Erythroblast (primary cell): ENCODE measurements around the gene EDA.
A peak's percentile ranks its signal among the peaks of the same experiment; 100 is the strongest.

Experiments used
- DNase-seq, 2 experiments: peaks; one replicate each; lab custom pipeline; 2025; lab: John Stamatoyannopoulos, UW
- GATA1 ChIP-seq: IDR thresholded peaks from 2 replicates; pipeline ENCODE4 v1.6.1; 2011; ENCODE audit warnings: low read depth, mild to moderate bottlenecking, control low read depth, low read length, moderate library complexity
- POLR2A ChIP-seq: IDR thresholded peaks from 2 replicates; pipeline ENCODE4 v1.6.1; 2011; ENCODE audit warnings: mild to moderate bottlenecking, low read length

EDA gene

DNA sequence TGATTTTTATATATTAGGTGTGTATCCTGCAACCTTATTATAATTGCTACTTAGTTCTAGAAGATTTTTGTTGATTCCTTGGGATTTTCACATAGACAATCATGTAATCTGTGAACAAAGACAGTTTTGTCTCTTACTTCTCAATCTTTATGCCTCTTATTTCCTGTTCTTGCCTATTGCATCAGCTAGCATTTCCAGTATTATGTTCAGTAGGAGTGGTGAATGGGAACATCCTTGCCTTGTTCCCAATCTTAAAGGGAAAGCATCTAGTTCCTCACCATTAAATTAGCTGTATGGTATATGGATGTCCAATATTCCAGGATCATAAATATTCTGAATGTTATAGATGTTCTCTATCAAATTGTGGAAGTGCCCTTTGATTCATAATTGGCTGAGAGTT is 392.0 kb downstream of the EDA start:
- no peak for DNase-seq
- no peak for TF ChIP-seq GATA1
- TF ChIP-seq POLR2A, result no peak

DNA sequence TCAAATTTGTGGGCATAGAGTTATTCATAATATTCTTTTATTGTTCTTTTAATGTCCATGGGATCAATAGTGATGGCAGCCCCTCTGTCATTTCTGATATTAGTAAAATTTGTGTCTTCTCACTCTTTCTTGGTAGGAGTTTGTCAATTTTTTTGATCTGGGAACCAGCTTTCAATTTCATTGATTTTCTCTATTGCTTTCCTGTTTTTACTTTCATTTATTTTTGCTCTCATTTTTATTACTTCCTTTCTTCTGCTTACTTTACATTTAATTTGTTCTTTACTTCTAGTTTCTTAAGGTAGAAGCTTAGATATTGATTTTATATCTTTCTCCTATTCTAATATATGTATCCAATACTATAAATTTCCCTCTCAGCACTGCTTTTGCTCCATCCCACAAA is 393.1 kb downstream of the EDA start:
- TF ChIP-seq POLR2A (no peak), GATA1 (no peak)
- DNase-seq, result no peak

DNA sequence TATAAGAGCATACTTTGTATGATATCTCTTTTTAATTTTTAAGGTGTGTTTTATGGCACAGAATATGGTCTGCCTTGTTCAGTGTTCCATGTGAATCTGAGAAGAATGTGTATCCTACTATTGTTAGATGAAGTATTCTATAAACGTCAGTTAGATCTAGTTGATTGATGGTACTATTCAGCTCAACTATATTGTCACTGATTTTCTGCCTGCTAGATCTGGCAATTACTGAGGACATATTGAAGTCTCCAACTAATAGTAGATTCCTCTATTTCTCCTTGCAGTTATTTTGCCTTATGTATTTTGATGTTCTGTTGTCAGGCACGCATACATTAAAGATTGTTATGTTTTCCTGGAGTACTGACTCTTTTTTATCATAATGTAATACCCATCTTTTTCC is 394.1 kb downstream of the EDA start:
- no peak for TF ChIP-seq GATA1
- no peak for DNase-seq

DNA sequence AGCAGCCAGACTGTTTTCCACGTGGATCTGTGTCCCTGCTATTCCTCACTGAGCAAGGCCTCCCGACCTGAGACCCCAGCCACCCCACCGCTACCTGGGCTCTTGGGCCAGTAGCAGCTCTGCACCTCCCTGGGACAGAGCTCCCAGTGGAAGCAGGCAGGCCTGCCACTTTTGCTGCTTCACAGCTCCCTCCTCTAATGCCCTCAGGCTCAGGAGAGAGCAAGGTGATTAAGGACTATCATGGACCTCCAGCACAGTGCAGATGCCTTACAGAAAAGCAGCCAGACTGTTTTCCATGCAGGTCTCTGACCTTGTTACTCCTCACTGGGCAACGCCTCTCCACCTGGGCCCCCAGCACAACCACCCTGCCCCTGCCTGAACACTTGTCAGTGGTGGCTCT is 396.8 kb downstream of the EDA start:
- no peak for TF ChIP-seq GATA1
- no peak for TF ChIP-seq POLR2A
- DNase-seq, result no peak

DNA sequence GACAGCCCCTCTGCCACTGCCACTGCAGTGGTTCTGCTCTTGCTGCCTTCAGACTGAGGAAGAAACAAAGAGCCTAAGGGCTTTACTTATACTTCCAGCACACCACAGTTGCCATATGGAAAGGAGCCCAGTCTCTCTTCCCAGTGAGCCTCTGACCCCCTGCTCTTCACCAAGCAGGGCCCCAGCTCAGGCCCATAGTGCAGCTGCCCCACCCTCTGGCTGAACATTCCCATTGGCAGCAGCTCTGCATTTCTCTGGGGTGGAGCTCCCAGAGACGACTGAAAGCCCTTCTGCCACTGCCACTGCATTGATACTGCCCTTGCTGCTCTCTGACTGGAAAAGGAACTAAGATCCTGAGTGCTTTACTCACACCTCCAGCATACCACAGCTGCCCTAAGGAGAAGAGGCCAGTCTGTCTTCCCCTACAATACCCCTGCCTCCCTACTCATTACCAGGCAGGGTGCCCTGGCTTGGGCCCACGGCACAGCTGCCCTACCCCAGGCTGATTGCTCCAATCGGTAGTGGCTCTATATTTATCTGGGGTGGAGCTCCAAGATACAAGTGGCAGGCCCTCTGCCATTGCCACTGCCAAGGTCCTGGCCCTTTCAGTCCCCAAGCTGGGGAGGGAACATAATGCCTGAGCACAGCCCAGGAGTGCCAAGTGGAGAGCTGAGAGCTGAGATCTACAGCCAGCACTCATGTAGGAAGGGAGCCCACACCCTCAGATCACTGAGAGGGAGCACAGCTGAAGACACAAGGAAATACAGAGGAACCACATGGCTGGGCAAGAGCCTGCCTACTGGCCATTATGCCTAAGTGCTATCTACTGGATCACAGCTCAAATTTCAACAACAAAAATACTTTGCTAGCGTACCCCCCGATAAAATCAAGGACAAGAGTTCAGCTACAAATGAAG is 397.8 kb downstream of the EDA start:
- no peak for TF ChIP-seq GATA1
- no peak for TF ChIP-seq POLR2A
- no peak for DNase-seq

DNA sequence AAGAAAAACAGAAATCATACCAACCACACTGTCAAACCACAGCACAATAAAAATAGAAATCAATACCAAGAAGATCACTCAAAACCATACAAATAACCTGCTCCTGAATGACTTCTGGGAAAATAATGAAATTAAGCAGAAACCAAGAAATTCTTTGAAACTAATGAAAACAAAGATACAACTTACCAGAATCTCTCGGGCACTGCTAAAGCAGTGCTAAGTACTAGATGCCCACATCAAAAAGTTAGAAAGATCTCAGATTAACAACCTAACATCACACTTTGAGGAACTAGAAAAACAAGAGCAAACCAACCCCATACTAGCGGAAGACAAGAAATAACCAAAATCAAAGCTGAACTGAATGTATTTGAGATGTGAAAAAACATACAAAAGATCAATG is 400.6 kb downstream of the EDA start:
- DNase-seq, result no peak
- no peak for TF ChIP-seq POLR2A

DNA sequence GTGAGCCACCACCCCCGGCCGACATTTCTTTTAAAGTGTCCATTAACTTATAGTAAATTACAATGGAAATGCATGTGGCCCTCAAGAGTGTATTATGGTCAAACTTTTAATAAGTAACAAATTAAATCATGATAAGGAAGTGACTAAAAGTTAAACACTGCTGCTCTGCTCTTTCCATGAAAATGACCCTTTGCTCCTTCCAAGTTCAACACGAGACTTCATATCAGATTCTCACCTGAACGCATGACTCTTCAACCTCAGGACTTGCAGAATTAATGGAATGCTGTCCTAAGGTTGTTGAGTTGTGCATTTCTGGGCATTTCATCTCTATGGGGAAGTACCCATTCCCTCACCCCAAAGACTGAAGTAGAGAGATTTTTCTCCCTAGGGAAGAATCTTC is 406.7 kb downstream of the EDA start:
- TF ChIP-seq GATA1, result no peak
- no peak for TF ChIP-seq POLR2A
- no peak for DNase-seq

DNA sequence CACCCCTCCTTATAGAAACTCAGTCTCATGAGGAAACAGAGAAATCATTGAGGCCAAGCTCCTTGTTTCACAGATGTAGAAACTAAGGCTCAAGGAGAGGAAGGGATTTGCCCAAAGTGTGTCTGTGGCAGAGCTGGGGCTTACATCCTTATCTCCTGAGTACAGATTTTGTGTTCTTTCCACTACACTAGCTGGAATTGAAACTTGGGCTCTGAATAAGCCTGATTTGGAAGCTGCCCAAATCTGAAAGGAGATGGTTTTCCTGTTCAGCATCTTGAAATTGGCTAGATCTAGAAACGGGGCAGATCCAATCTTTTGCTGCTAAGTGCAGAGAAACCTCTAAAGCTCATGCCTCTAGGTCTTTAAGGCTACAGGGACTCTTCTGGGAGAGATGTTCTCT is 409.6 kb downstream of the EDA start:
- no peak for DNase-seq

DNA sequence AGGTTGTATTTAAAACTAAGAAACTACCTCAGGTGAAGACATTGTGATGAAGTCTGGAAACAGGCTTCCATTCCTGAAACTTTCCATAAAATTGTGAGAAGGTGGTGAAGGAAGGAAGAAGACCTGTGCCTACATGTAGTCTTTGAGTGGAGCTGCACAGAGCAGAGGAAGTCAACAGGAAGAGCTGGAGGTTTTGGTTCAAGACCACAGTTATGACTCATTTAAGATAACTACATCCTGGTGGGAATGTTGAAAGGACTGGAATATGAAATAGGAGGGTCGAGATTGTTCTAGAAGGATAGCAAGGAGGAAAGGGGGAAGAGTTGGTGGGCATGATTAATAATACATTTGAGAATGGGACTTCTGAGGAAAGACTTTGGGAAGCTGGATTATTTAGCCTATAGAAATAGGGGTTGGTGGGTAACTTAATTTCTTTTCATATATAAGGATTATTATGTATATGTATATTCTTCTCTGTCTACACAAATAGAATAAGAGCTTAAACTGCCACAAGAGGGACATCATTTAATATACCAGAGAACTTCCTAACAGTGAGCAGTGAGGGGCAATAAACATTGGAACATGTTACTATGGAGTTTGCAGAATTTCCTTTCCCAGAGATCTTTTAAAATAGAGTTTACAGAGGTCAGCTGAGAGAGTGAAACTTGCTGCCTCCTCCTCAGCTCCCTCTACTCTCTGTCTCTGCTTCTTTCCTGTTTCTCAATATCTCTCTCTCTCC is 410.4 kb downstream of the EDA start:
- DNase-seq, result no peak
- TF ChIP-seq POLR2A, result no peak
- no peak for TF ChIP-seq GATA1

More for the DNA sequence above, 409.6 kb downstream of the EDA start:
- TF ChIP-seq POLR2A, result no peak
- TF ChIP-seq GATA1, result no peak

DNA sequence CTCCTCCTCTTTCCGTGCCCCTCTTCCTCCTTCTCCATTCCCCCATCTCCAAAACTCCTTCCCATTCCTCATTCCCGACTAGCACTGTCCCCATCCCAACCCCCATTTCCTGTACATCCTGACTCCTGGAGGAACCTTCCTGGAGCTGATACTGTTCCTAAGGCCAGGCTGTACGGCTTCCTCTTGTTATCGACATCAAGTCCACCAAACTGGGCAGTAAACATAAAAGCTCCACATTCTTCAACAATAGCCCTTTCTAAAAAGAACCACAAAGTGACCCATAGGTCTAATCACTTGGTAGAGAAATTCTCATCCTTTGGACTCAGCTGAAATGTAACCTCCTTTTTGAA is 410.9 kb downstream of the EDA start:
- DNase-seq, result no peak
- TF ChIP-seq GATA1 (no peak), POLR2A (no peak)

DNA sequence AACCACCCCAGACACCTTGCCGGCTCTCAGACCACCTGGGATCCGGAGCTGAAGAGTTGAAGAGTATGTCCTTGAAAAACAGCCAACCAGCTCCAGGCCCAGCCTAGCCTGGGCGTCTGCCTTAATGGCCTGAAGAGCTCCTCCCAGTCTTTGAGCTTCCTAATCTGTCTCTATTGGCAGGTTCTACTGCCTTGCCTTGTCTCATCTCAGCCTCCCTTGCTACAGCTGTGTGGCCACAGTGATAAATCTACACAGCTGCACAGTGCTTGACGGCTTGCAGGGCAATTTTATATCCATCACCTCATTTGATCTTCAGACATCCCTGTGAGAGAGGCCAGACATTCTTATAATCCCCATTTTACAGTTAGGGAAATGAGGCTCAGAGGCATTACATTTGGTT is 413.9 kb downstream of the EDA start:
- DNase-seq, result no peak
- TF ChIP-seq POLR2A (no peak), GATA1 (no peak)

DNA sequence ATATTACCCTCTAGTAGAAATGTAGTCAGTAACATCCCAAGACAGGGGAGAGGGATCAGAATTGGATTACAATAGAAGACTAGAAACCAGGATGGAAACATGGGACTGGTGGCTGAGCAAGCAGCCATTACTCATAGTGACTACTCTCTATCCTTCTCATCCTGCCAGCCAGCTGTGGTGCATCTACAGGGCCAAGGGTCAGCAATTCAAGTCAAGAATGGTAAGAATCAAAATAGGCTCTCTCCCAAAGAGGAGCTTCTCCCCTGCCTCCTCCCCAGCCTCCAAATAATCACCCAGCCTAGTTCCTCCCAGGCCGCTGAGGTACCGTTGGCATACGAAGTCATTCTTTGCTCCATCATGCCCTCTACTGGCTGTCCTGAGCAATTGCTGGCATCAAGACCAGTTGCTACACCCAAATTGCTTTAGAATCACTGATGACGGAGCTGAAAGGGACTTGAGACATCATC is 414.4 kb downstream of the EDA start:
- peak; percentile 29 to 56 for DNase-seq
- TF ChIP-seq GATA1, result no peak
- no peak for TF ChIP-seq POLR2A

DNA sequence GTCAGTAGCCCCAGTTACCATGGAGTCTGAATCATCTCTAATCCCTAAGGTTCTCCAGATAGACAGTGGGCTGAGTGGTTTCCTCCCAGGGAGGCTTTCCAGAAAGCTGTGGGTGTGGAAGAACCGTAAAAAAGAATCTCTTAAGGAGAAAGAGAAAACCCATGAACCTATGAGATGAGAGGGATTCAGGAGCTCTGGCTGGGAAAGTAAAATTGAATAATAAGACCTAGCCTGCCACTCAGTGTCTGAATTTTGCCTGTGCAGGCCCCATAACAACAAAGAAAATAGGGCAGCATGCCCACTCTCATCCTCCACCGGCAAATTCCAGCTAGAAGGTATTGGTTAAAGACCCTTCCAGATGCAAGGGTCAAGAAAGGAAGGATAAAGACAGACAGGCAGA is 416.9 kb downstream of the EDA start:
- TF ChIP-seq POLR2A (no peak), GATA1 (no peak)
- DNase-seq, result no peak

DNA sequence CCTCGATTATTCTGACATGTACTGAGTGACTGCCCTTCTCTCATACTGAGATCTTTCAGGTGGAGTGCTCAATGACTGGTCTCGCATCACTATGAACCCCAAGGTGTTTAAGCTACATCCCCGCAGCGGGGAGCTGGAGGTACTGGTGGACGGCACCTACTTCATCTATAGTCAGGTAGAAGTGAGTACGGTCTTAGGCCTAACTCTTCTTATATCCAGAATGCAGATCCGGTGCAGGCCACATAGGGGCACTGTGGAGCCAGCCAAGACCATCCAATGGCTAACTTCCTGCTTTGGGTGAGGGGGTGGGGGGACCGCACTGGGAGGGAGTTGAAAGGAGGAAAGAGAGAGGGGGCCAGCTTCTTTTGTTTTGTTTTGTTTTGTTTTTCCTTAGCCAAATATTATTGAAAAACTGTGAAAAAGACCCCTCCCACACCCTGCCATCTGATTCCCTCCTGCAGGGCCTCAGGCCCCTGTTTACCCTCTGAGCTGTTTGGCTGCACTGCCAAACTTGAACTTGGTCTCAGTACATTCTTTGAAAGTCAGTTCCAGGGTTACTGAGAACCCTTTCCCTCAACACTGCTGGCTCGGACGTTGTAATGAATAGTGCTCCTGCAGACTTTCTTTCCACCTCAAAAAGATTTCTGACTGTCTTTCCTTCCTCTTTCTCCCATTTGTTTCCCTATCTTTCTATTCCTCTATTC is 417.6 kb downstream of the EDA start:
- TF ChIP-seq GATA1, result no peak
- TF ChIP-seq POLR2A, result no peak
- DNase-seq, result peak; percentile 12 to 46
